ENCODE measurements around the gene SLC7A14. TPM values are rescaled to one million over a fixed set of nuclear protein-coding genes. Genes with fewer than 3 reads are reported as not detected.

The SLC7A14 gene
- total RNA-seq, 5 donors from 2014 or later (not counting 1 experiment from before 2014, with no cell fraction given): not detected

- Histone ChIP-seq H3K4me1 (ENCODE audit: control insufficient read depth in 1 of 2, extremely low read depth in 1 of 2, insufficient read depth in 2 of 2, low read length in 2 of 2) (no peaks in the 10 kb centered on the region), H3K36me3 (ENCODE audit: control insufficient read depth in 2 of 2, extremely low read depth in 1 of 2, insufficient read depth in 1 of 2, low read length in 1 of 2) (no peaks in the 10 kb centered on the region), H3K4me3 (ENCODE audit: control insufficient read depth in 1 of 2, extremely low read depth in 1 of 2, low read length in 1 of 2) (no peak overlapping the region), H3K27me3 (replicated peaks in 1 of 2; ENCODE audit: control insufficient read depth in 2 of 2, extremely low read depth in 1 of 2, insufficient read depth in 2 of 2, low read length in 1 of 2) (peaks cover 6 to 7% of the 10 kb centered on the region in 2 experiments), H3K9me3 (no peaks in the 10 kb centered on the region), H3K27ac (ENCODE audit: low read length) (no peak overlapping the region)
- DNase-seq (no peak), ATAC-seq (replicated peaks in 1 of 4) (no peak)
- 71% methylated on average over 2 of the region's 7 CpGs for WGBS (ENCODE audit: insufficient coverage)
- Mint-ChIP-seq H3K4me1 (no peaks in the 10 kb centered on the region), H3K4me3 (no peak overlapping the region), H3K27me3 (peaks cover 23 to 29% of the 10 kb centered on the region in 2 donors), H3K36me3 (no peaks in the 10 kb centered on the region), H3K9me3 (no peaks in the 10 kb centered on the region), H3K27ac (no peak overlapping the region)
- CTCF ChIA-PET: no interaction called here
- POLR2A ChIA-PET: no interaction called here
These were observed 118.2 kb downstream of the SLC7A14 start for GRCh38 chr3:170467571-170468147.

GRCh38 chr3:170467007-170467406, 118.9 kb downstream of the SLC7A14 start:
- no peaks in the 10 kb centered on the region for H3K4me1 Mint-ChIP-seq
- ChIA-PET CTCF (interaction anchor here in 1 of 2 donors (0.6 kb wide), 1 partner anchor 1026 kb away, joined by 3 read pairs; no protein-coding TSS in a partner anchor), POLR2A (no interaction called here)
- Histone ChIP-seq H3K27ac (ENCODE audit: low read length) (no peak overlapping the region), H3K4me1 (ENCODE audit: control insufficient read depth in 1 of 2, extremely low read depth in 1 of 2, insufficient read depth in 2 of 2, low read length in 2 of 2) (no peaks in the 10 kb centered on the region), H3K4me3 (ENCODE audit: control insufficient read depth in 1 of 2, extremely low read depth in 1 of 2, low read length in 1 of 2) (no peak overlapping the region), H3K27me3 (replicated peaks in 1 of 2; ENCODE audit: control insufficient read depth in 2 of 2, extremely low read depth in 1 of 2, insufficient read depth in 2 of 2, low read length in 1 of 2) (peaks cover 7% of the 10 kb centered on the region in 2 experiments), H3K9me3 (no peaks in the 10 kb centered on the region), H3K36me3 (ENCODE audit: control insufficient read depth in 2 of 2, extremely low read depth in 1 of 2, insufficient read depth in 1 of 2, low read length in 1 of 2) (no peaks in the 10 kb centered on the region)
- H3K27ac Mint-ChIP-seq: no peak overlapping the region
- H3K9me3 Mint-ChIP-seq: no peaks in the 10 kb centered on the region
- H3K4me3 Mint-ChIP-seq: no peak overlapping the region
- ATAC-seq (replicated peaks in 1 of 4): no peak
- no peaks in the 10 kb centered on the region for H3K36me3 Mint-ChIP-seq
- WGBS (ENCODE audit: insufficient coverage): 64% methylated on average over 10 of the region's 14 CpGs
- DNase-seq: no peak
- peaks cover 25 to 31% of the 10 kb centered on the region in 2 donors for H3K27me3 Mint-ChIP-seq

DNA sequence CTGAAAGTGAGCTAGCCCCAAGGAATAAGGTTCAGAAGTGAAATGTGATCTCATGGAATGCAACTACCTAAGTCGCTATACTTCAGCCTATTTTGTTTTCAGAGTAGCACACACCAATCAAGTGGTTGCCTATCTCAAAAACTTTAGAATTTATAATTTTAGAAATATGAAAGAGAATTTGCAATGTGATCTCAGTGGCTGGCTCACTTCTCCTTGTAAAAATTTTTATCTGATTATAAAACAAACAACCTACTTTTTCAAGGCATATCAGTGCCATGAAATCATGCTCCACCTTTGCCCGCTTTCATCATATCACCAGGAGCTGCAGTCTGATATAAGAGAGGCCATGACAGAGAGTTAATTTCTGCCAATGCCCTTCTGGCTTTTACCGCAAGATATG, 119.9 kb downstream of the SLC7A14 start:
- H3K36me3 Mint-ChIP-seq: no peaks in the 10 kb centered on the region
- Histone ChIP-seq H3K27me3 (replicated peaks in 1 of 2; ENCODE audit: control insufficient read depth in 2 of 2, extremely low read depth in 1 of 2, insufficient read depth in 2 of 2, low read length in 1 of 2) (peaks cover 7 to 14% of the 10 kb centered on the region in 2 experiments), H3K9me3 (no peaks in the 10 kb centered on the region), H3K27ac (ENCODE audit: low read length) (no peak overlapping the region), H3K36me3 (ENCODE audit: control insufficient read depth in 2 of 2, extremely low read depth in 1 of 2, insufficient read depth in 1 of 2, low read length in 1 of 2) (no peaks in the 10 kb centered on the region), H3K4me1 (ENCODE audit: control insufficient read depth in 1 of 2, extremely low read depth in 1 of 2, insufficient read depth in 2 of 2, low read length in 2 of 2) (no peaks in the 10 kb centered on the region), H3K4me3 (ENCODE audit: control insufficient read depth in 1 of 2, extremely low read depth in 1 of 2, low read length in 1 of 2) (no peak overlapping the region)
- WGBS (ENCODE audit: insufficient coverage): no CpG with 5 or more reads among the region's 3 CpGs
- H3K4me1 Mint-ChIP-seq: no peaks in the 10 kb centered on the region
- no peak for DNase-seq
- no peak overlapping the region for H3K27ac Mint-ChIP-seq
- CTCF ChIA-PET: no interaction called here
- ATAC-seq (replicated peaks in 1 of 4): no peak
- H3K9me3 Mint-ChIP-seq: no peaks in the 10 kb centered on the region
- POLR2A ChIA-PET: no interaction called here
- peaks cover 21 to 30% of the 10 kb centered on the region in 2 donors for H3K27me3 Mint-ChIP-seq
- H3K4me3 Mint-ChIP-seq: no peak overlapping the region

GRCh38 chr3:170463011-170463410, 122.9 kb downstream of the SLC7A14 start:
- H3K36me3 Mint-ChIP-seq: no peaks in the 10 kb centered on the region
- Histone ChIP-seq H3K4me3 (ENCODE audit: control insufficient read depth in 1 of 2, extremely low read depth in 1 of 2, low read length in 1 of 2) (no peak overlapping the region), H3K27ac (ENCODE audit: low read length) (no peak overlapping the region), H3K9me3 (no peaks in the 10 kb centered on the region), H3K36me3 (ENCODE audit: control insufficient read depth in 2 of 2, extremely low read depth in 1 of 2, insufficient read depth in 1 of 2, low read length in 1 of 2) (no peaks in the 10 kb centered on the region), H3K27me3 (replicated peaks in 1 of 2; ENCODE audit: control insufficient read depth in 2 of 2, extremely low read depth in 1 of 2, insufficient read depth in 2 of 2, low read length in 1 of 2) (peaks cover 7 to 11% of the 10 kb centered on the region in 2 experiments), H3K4me1 (ENCODE audit: control insufficient read depth in 1 of 2, extremely low read depth in 1 of 2, insufficient read depth in 2 of 2, low read length in 2 of 2) (no peaks in the 10 kb centered on the region)
- POLR2A ChIA-PET: no interaction called here
- H3K9me3 Mint-ChIP-seq: no peaks in the 10 kb centered on the region
- no peak overlapping the region for H3K27ac Mint-ChIP-seq
- DNase-seq (no peak), ATAC-seq (replicated peaks in 1 of 4) (no peak)
- H3K27me3 Mint-ChIP-seq: peaks cover 19 to 22% of the 10 kb centered on the region in 2 donors
- CTCF ChIA-PET: no interaction called here
- WGBS (ENCODE audit: insufficient coverage): 78% methylated on average over 1 of the region's 4 CpGs
- no peaks in the 10 kb centered on the region for H3K4me1 Mint-ChIP-seq
- H3K4me3 Mint-ChIP-seq: no peak overlapping the region

- Mint-ChIP-seq H3K9me3 (no peaks in the 10 kb centered on the region), H3K36me3 (no peaks in the 10 kb centered on the region), H3K4me3 (no peak overlapping the region), H3K27me3 (peaks cover 18 to 19% of the 10 kb centered on the region in 2 donors), H3K27ac (no peak overlapping the region), H3K4me1 (no peaks in the 10 kb centered on the region)
- WGBS (ENCODE audit: insufficient coverage): 60% methylated on average over 4 of the region's 4 CpGs
- ChIA-PET POLR2A (no interaction called here), CTCF (interaction anchor here in 1 of 2 donors (0.6 kb wide), 1 partner anchor 111 kb away, joined by 7 read pairs; no protein-coding TSS in a partner anchor)
- Histone ChIP-seq H3K9me3 (no peaks in the 10 kb centered on the region), H3K4me1 (ENCODE audit: control insufficient read depth in 1 of 2, extremely low read depth in 1 of 2, insufficient read depth in 2 of 2, low read length in 2 of 2) (no peaks in the 10 kb centered on the region), H3K36me3 (ENCODE audit: control insufficient read depth in 2 of 2, extremely low read depth in 1 of 2, insufficient read depth in 1 of 2, low read length in 1 of 2) (no peaks in the 10 kb centered on the region), H3K27ac (ENCODE audit: low read length) (no peak overlapping the region), H3K4me3 (ENCODE audit: control insufficient read depth in 1 of 2, extremely low read depth in 1 of 2, low read length in 1 of 2) (no peak overlapping the region), H3K27me3 (replicated peaks in 1 of 2; ENCODE audit: control insufficient read depth in 2 of 2, extremely low read depth in 1 of 2, insufficient read depth in 2 of 2, low read length in 1 of 2) (peaks cover 4 to 11% of the 10 kb centered on the region in 2 experiments)
- DNase-seq: no peak
- ATAC-seq (replicated peaks in 1 of 4): no peak
These were observed 127.6 kb downstream of the SLC7A14 start for GRCh38 chr3:170458285-170458684.

GRCh38 chr3:170454509-170454908, 131.4 kb downstream of the SLC7A14 start:
- H3K36me3 Mint-ChIP-seq: no peaks in the 10 kb centered on the region
- peaks cover 7 to 8% of the 10 kb centered on the region in 2 donors for H3K27me3 Mint-ChIP-seq
- H3K4me1 ChIP-seq (ENCODE audit: control insufficient read depth in 1 of 2, extremely low read depth in 1 of 2, insufficient read depth in 2 of 2, low read length in 2 of 2): no peaks in the 10 kb centered on the region
- no peak overlapping the region for H3K4me3 ChIP-seq (ENCODE audit: control insufficient read depth in 1 of 2, extremely low read depth in 1 of 2, low read length in 1 of 2)
- peaks cover 0 to 3% of the 10 kb centered on the region in 2 experiments for H3K27me3 ChIP-seq (replicated peaks in 1 of 2; ENCODE audit: control insufficient read depth in 2 of 2, extremely low read depth in 1 of 2, insufficient read depth in 2 of 2, low read length in 1 of 2)
- POLR2A ChIA-PET: no interaction called here
- no peak overlapping the region for H3K4me3 Mint-ChIP-seq
- no peak overlapping the region for H3K27ac ChIP-seq (ENCODE audit: low read length)
- no CpG with 5 or more reads among the region's 6 CpGs for WGBS (ENCODE audit: insufficient coverage)
- DNase-seq (no peak), ATAC-seq (replicated peaks in 1 of 4) (no peak)
- H3K4me1 Mint-ChIP-seq: no peaks in the 10 kb centered on the region
- no peaks in the 10 kb centered on the region for H3K36me3 ChIP-seq (ENCODE audit: control insufficient read depth in 2 of 2, extremely low read depth in 1 of 2, insufficient read depth in 1 of 2, low read length in 1 of 2)
- CTCF ChIA-PET: no interaction called here
- H3K27ac Mint-ChIP-seq: no peak overlapping the region
- no peaks in the 10 kb centered on the region for H3K9me3 Mint-ChIP-seq
- H3K9me3 ChIP-seq: no peaks in the 10 kb centered on the region
